Testis (tissue), 3 donors: ENCODE results near the gene THSD1. TPM values are rescaled to one million over a fixed set of nuclear protein-coding genes. Genes with fewer than 3 reads are reported as not detected.

Experiments used
- DNase-seq: peaks from one replicate; pipeline ENCODE4 v3.0.0-alpha.2; 2019
- H3K27ac ChIP-seq, 2 donors: fragments of 200-600 bp; sonication (generic); one replicate each; pipeline ENCODE4 v1.5.1; 2019
- H3K27me3 ChIP-seq: fragments of 200-600 bp; sonication (generic); one replicate; pipeline ENCODE4 v1.5.1; 2019
- H3K36me3 ChIP-seq: fragments of 200-600 bp; sonication (generic); one replicate; pipeline ENCODE4 v1.5.1; 2017; ENCODE audit warnings: low read depth; ENCODE audit errors: missing control alignments
- H3K4me1 ChIP-seq: fragments of 200-600 bp; sonication (generic); one replicate; pipeline ENCODE4 v1.5.1; 2019
- H3K4me3 ChIP-seq, 2 donors: fragments of 200-600 bp; sonication (generic); one replicate each; pipeline ENCODE4 v1.5.1; 2017 to 2019
- H3K9me3 ChIP-seq: fragments of 200-600 bp; sonication (generic); one replicate; pipeline ENCODE4 v1.5.1; 2017
- POLR2A ChIP-seq: fragments of 450-650 bp; IDR thresholded peaks from one replicate; pipeline ENCODE4 v1.6.1; 2017; ENCODE audit warnings: antibody characterized with exemption, mild to moderate bottlenecking, moderate library complexity
- WGBS, 2 donors: methylation state at CpG; one replicate each; pipeline ENCODE4 v1.1.5; 2018; 5-methylcytosine and 5-hydroxymethylcytosine counted together
- intact Hi-C: fragments of 100-400 bp; cut with DNase I; formaldehyde crosslinking; loops from one replicate; pipeline ENCODE4 v1.15.1; 2023; ENCODE audit warnings: low total_unique reads
- polyA plus RNA-seq: library from polyadenylated mRNA; stranded (reverse); fragments of 350-450 nt; fragmentation: Illumina TruSeq; extraction: RNeasy Lipid Tissue Mini Kit (QIAGEN cat#74804); gene quantifications from one replicate; pipeline ENCODE4 v1.2.3, GENCODE V29; 2014; ENCODE audit warnings: low read depth, low replicate concordance; ENCODE audit not compliant: insufficient read depth
- total RNA-seq, 2 donors: library from RNA; depleted of rRNA; stranded (reverse); fragments of >200 nt; gene quantifications; one replicate each; pipeline ENCODE4 v1.2.3, GENCODE V29; 2016
- TF ChIP-seq, protein P1 (sequence below), 3 experiments: fragments of 450-650 bp in 2 of 3; fragments of 200-600 bp in 1 of 3; sonication (generic) in 1 of 3; IDR thresholded peaks; one replicate each; pipeline ENCODE4 v1.5.1; 2016 to 2019; ENCODE audit warnings: antibody characterized with exemption in 3 of 3, mild to moderate bottlenecking in 2 of 3, moderate library complexity in 1 of 3

The THSD1 gene
- total and polyA plus RNA-seq, 3 donors from 2014 or later, result 4.4 to 4.9 (median 4.7) TPM

DNA sequence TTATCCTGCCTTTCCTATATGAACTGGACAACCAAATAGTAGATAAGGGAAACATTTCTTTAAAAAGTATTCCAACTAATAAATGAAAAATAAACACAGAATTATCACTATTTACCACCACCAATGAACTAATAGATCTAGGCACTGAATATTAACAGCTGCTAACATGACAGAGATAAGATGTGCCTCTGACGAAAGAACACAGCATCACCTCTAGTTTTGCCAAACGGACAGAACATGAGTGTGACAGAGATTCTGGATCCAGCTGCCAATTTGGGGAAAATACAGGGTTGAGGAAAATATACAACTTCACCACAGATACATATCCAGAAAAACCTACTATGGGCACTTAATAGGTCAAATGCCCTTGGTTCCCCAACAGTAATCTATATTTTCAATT, 26.5 kb upstream of the THSD1 start:
- Histone ChIP-seq H3K36me3 (no peaks in the 10 kb centered on the region), H3K4me1 (peaks cover 3% of the 10 kb centered on the region), H3K9me3 (no peaks in the 10 kb centered on the region), H3K4me3 (no peak overlapping the region), H3K27me3 (no peaks in the 10 kb centered on the region), H3K27ac (no peak overlapping the region)
- WGBS, 2 donors, result 47 to 55% methylated on average over 2 of the region's 2 CpGs
- no peak for TF ChIP-seq POLR2A
- TF ChIP-seq, protein P1, sequence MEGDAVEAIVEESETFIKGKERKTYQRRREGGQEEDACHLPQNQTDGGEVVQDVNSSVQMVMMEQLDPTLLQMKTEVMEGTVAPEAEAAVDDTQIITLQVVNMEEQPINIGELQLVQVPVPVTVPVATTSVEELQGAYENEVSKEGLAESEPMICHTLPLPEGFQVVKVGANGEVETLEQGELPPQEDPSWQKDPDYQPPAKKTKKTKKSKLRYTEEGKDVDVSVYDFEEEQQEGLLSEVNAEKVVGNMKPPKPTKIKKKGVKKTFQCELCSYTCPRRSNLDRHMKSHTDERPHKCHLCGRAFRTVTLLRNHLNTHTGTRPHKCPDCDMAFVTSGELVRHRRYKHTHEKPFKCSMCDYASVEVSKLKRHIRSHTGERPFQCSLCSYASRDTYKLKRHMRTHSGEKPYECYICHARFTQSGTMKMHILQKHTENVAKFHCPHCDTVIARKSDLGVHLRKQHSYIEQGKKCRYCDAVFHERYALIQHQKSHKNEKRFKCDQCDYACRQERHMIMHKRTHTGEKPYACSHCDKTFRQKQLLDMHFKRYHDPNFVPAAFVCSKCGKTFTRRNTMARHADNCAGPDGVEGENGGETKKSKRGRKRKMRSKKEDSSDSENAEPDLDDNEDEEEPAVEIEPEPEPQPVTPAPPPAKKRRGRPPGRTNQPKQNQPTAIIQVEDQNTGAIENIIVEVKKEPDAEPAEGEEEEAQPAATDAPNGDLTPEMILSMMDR (IDR thresholded peaks at IDR 0.05), result no peak
- intact Hi-C loops, result no loop called here
- DNase-seq, result no peak

DNA sequence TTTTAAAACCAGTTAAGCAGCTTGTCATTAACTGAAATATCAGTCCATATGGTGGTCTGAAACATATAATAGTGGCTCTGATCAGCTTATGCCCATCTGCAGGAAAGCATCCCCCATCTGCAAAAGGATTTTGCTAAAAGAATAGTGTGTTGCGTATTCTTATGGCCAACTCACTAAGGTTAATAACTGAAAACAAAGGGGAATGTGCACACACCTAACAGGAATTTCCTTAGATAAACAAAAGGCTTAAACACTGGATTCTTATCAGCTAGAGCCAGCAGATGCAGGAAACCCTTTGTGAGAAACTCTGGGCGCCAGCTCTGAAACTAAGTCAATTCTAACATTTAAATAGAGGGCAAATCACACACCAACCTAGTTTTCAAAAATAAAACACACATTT, 22.3 kb upstream of the THSD1 start:
- WGBS, 2 donors, result 85 to 91% methylated on average over 2 of the region's 2 CpGs
- H3K4me3 ChIP-seq, result no peak overlapping the region
- no peak overlapping the region for H3K27ac ChIP-seq
- TF ChIP-seq, protein P1 (IDR thresholded peaks at IDR 0.05), result no peak
- no peak for TF ChIP-seq POLR2A
- peaks cover 3% of the 10 kb centered on the region for H3K4me1 ChIP-seq
- H3K36me3 ChIP-seq, result no peaks in the 10 kb centered on the region
- no peak for DNase-seq
- H3K27me3 ChIP-seq, result no peaks in the 10 kb centered on the region
- no peaks in the 10 kb centered on the region for H3K9me3 ChIP-seq
- intact Hi-C loops, result no loop called here

DNA sequence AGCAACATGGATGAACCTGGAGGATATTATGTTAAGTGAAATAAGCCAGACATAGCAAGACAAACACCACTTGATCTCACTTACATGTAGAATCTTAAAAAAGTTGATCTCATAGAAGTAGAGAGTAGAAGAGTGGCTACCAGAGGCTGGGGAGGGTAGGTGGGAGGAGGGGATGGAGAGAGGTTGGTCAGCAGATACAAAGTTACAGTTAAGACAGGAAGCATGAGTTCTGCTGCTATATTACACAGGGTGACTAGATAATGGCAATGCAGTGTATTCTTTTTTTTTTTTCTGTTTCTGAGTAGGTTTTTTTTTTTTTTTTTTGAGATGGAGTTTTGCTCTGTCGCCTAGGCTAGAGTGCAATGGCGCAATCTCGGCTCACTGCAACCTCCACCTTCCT, 15.2 kb upstream of the THSD1 start:
- Histone ChIP-seq H3K4me3 (no peak overlapping the region), H3K9me3 (no peaks in the 10 kb centered on the region), H3K27ac (no peak overlapping the region), H3K4me1 (no peaks in the 10 kb centered on the region), H3K36me3 (no peaks in the 10 kb centered on the region), H3K27me3 (no peaks in the 10 kb centered on the region)
- DNase-seq, result peak; percentile 48
- 66 to 94% methylated on average over 3 of the region's 3 CpGs for WGBS, 2 donors
- no peak for TF ChIP-seq POLR2A
- TF ChIP-seq, protein P1 (IDR thresholded peaks at IDR 0.05), result no peak
- intact Hi-C loops, result no loop called here

DNA sequence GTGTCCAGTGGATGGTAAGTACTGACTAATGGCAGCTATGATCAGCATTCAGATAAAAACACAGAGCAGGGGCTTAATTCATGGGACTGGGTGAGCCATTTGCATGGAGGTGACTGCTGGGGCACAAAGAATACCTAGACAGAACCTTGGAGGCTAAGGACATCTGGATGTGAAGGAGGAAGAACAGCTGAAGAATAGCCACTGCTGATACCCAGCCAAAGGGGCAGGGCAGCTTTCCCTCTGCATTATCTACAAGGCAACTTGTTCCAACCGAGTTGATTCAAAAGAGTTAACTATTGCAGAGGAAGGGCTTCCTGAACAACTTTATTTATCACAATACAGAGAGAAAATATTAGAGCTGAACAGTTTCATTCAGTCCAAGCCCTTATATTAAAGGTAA, 13.1 kb upstream of the THSD1 start:
- WGBS, 2 donors, result 15 to 26% methylated on average over 1 of the region's 1 CpG
- no peak overlapping the region for H3K4me3 ChIP-seq
- H3K36me3 ChIP-seq, result no peaks in the 10 kb centered on the region
- H3K27me3 ChIP-seq, result no peaks in the 10 kb centered on the region
- no peak overlapping the region for H3K27ac ChIP-seq
- intact Hi-C loops, result no loop called here
- no peaks in the 10 kb centered on the region for H3K4me1 ChIP-seq
- H3K9me3 ChIP-seq, result no peaks in the 10 kb centered on the region
- DNase-seq, result no peak
- TF ChIP-seq, protein P1 (IDR thresholded peaks at IDR 0.05), result no peak
- TF ChIP-seq POLR2A, result no peak

DNA sequence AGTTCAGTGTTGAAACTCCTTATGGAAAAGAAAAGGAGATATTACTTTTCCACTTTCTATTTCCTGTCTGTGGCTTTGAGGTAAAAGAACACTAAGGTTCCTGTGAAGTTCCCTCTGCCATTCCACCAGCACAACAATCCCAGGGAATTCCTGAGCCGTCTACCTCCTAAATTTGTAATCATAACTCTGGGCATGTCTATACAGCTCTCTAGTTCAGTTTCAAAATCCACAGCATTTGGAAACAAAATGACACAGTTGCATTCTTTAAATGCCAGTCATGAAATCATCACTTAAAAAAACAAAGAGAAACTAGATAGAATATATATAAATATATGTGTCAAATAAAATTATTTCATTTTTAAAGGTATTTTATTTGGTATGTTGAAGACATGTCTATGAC, 9.0 kb upstream of the THSD1 start:
- Histone ChIP-seq H3K4me1 (no peaks in the 10 kb centered on the region), H3K36me3 (no peaks in the 10 kb centered on the region), H3K27ac (no peak overlapping the region), H3K4me3 (no peak overlapping the region), H3K9me3 (no peaks in the 10 kb centered on the region), H3K27me3 (no peaks in the 10 kb centered on the region)
- DNase-seq, result no peak
- no peak for TF ChIP-seq POLR2A
- TF ChIP-seq, protein P1 (IDR thresholded peaks at IDR 0.05), result no peak
- intact Hi-C loops, result no loop called here
- WGBS, 2 donors, result 48 to 54% methylated on average over 1 of the region's 1 CpG
